ENCODE measurements around the gene NEK2.

The NEK2 gene

GRCh38 chr1:211612786-211613107, 62.7 kb downstream of the NEK2 start:
- no peak overlapping the region for H3K4me3 ChIP-seq (ENCODE audit: low read depth, low read length)
